OCI-LY7 (cell line): Measurements from ENCODE around the gene L3MBTL3.

Experiments
- EZH2phosphoT487 ChIP-seq: fragments of 200-600 bp; sonication (generic); IDR thresholded peaks from 2 replicates; pipeline ENCODE4 v1.6.1; 2018; ENCODE audit warnings: low read depth, borderline replicate concordance, mild to moderate bottlenecking, mixed run types, antibody characterized with exemption, low read length, moderate library complexity, mixed read lengths
- TF ChIP-seq, protein P1 (sequence below): fragments of 200-600 bp; sonication (generic); conservative IDR thresholded peaks from 2 replicates; pipeline ENCODE4 v1.5.1; 2014; ENCODE audit warnings: mild to moderate bottlenecking, antibody characterized with exemption, low read length, moderate library complexity, mixed read lengths

DNA sequence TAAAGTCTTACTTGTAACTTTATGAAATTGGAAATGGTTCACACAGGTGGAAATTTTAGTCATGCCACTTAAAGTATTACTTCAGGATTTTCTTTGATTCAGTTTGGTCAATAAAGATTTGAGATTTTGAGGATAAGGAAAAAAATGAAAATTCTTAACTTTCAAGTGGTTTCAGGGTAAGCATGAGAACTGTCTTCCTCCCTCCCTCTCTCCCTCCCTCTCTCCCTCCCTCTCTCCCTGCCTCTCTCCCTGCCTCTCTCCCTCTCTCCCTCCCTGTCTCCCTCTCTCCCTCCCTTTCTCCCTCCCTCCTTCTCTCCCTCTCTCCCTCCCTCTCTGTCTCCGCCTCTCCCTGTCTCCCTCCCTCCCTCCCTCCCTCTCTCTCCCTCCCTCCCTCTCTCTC, 36.9 kb downstream of the L3MBTL3 start:
- TF ChIP-seq, protein P1, sequence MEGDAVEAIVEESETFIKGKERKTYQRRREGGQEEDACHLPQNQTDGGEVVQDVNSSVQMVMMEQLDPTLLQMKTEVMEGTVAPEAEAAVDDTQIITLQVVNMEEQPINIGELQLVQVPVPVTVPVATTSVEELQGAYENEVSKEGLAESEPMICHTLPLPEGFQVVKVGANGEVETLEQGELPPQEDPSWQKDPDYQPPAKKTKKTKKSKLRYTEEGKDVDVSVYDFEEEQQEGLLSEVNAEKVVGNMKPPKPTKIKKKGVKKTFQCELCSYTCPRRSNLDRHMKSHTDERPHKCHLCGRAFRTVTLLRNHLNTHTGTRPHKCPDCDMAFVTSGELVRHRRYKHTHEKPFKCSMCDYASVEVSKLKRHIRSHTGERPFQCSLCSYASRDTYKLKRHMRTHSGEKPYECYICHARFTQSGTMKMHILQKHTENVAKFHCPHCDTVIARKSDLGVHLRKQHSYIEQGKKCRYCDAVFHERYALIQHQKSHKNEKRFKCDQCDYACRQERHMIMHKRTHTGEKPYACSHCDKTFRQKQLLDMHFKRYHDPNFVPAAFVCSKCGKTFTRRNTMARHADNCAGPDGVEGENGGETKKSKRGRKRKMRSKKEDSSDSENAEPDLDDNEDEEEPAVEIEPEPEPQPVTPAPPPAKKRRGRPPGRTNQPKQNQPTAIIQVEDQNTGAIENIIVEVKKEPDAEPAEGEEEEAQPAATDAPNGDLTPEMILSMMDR, result no peak
- no peak for TF ChIP-seq EZH2phosphoT487
